ENCODE data around the gene CD68. TPM values are rescaled to one million over a fixed set of nuclear protein-coding genes. Genes with fewer than 3 reads are reported as not detected.

CD68 gene
- total RNA-seq, 1 experiment from 2014 or later: 51.6 TPM

DNA sequence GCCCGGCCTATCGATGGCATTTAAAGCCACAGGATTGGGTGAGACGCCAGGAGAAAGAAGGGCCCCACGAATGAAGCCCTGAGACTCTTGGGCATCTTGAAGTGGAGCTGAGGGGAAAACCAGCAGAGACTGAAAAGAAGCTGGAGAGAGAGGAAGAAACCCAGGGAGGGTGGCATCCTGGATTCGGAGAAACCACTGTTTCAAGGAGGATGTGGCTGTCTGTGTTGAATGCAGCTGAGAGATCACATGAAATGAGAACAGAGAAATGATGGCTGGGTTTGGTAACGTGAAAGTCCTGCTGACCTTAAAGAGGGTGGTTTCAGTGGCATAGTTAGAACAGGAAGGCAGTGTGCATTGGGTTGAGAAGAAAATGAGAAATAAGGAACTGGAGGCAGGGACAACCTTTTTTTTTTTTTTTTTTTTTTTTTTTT is 26.8 kb upstream of the CD68 start:
- no peak overlapping the region for H3K4me3 ChIP-seq (ENCODE audit: low read depth in 2 of 2, low read length in 2 of 2)
- no peaks in the 10 kb centered on the region for H3K36me3 ChIP-seq (ENCODE audit: control insufficient read depth, insufficient read depth, low read length)
- no peak for TF ChIP-seq TCF7L2 (IDR thresholded peaks at IDR 0.05; ENCODE audit: low read depth, low read length)
- no peak for TF ChIP-seq SIN3A (IDR thresholded peaks at IDR 0.05; ENCODE audit: borderline replicate concordance, insufficient read depth, low read depth, low read length)
- TF ChIP-seq, protein P1, sequence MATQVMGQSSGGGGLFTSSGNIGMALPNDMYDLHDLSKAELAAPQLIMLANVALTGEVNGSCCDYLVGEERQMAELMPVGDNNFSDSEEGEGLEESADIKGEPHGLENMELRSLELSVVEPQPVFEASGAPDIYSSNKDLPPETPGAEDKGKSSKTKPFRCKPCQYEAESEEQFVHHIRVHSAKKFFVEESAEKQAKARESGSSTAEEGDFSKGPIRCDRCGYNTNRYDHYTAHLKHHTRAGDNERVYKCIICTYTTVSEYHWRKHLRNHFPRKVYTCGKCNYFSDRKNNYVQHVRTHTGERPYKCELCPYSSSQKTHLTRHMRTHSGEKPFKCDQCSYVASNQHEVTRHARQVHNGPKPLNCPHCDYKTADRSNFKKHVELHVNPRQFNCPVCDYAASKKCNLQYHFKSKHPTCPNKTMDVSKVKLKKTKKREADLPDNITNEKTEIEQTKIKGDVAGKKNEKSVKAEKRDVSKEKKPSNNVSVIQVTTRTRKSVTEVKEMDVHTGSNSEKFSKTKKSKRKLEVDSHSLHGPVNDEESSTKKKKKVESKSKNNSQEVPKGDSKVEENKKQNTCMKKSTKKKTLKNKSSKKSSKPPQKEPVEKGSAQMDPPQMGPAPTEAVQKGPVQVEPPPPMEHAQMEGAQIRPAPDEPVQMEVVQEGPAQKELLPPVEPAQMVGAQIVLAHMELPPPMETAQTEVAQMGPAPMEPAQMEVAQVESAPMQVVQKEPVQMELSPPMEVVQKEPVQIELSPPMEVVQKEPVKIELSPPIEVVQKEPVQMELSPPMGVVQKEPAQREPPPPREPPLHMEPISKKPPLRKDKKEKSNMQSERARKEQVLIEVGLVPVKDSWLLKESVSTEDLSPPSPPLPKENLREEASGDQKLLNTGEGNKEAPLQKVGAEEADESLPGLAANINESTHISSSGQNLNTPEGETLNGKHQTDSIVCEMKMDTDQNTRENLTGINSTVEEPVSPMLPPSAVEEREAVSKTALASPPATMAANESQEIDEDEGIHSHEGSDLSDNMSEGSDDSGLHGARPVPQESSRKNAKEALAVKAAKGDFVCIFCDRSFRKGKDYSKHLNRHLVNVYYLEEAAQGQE (IDR thresholded peaks at IDR 0.05; ENCODE audit: insufficient read depth in 1 of 2, low read depth in 2 of 2, low read length in 1 of 2): no peak
- no peak for TF ChIP-seq POLR2AphosphoS5 (IDR thresholded peaks at IDR 0.05; ENCODE audit: low read depth, low read length)
- TF ChIP-seq, protein P2, sequence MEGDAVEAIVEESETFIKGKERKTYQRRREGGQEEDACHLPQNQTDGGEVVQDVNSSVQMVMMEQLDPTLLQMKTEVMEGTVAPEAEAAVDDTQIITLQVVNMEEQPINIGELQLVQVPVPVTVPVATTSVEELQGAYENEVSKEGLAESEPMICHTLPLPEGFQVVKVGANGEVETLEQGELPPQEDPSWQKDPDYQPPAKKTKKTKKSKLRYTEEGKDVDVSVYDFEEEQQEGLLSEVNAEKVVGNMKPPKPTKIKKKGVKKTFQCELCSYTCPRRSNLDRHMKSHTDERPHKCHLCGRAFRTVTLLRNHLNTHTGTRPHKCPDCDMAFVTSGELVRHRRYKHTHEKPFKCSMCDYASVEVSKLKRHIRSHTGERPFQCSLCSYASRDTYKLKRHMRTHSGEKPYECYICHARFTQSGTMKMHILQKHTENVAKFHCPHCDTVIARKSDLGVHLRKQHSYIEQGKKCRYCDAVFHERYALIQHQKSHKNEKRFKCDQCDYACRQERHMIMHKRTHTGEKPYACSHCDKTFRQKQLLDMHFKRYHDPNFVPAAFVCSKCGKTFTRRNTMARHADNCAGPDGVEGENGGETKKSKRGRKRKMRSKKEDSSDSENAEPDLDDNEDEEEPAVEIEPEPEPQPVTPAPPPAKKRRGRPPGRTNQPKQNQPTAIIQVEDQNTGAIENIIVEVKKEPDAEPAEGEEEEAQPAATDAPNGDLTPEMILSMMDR (IDR thresholded peaks at IDR 0.05): no peak
- POLR2A ChIA-PET: no interaction called here
- peaks cover 8% of the 10 kb centered on the region for H3K4me1 ChIP-seq (ENCODE audit: control insufficient read depth, insufficient read depth, low read length)
- no TSS peak for BruUV-seq (replicated peaks)
- in situ Hi-C loops (cut with HindIII; ENCODE audit: low pct_unique_long_range_greater_than_20kb, low sequenced_read_pairs) (no loop called here), intact Hi-C loops (cut with micrococcal nuclease; ENCODE audit: unreplicated experiment) (no loop called here)
- DNase-seq (ENCODE audit: low read depth, low spot score) (no peak), ATAC-seq (no peak)
- CTCF ChIA-PET: interaction anchor here (0.6 kb wide), 2 partner anchors 9 to 149 kb away, joined by 5 to 7 read pairs; partner anchors contain the start of gene TMEM256
- no peaks in the 10 kb centered on the region for H3K9me3 ChIP-seq (ENCODE audit: control insufficient read depth, insufficient read depth, low read depth, low read length)
- no peak overlapping the region for H3K27ac ChIP-seq (ENCODE audit: low read length)
- H3K27me3 ChIP-seq (ENCODE audit: control insufficient read depth, insufficient read depth, low read length): no peaks in the 10 kb centered on the region

DNA sequence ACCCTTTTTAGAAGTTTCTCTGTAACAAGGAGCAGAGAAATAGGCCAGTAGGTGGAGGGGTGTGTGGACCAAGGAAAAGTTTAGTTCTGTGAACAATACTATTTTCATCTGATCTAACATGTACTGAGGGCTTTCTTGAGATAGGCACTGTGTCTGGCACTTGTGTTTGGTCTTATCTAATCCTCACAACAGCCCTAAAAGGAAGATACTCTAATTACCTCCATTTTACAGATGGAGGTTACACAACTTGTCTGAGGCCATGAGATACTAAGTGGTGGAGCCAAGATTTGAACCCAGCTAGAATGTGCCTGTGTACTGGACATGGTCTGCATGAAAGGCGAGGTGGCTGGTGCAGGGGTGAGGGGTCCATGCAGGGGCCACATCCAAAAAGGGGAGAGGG is 26.1 kb upstream of the CD68 start:
- ChIA-PET CTCF (no interaction called here), POLR2A (no interaction called here)
- Histone ChIP-seq H3K9me3 (ENCODE audit: control insufficient read depth, insufficient read depth, low read depth, low read length) (no peaks in the 10 kb centered on the region), H3K4me3 (ENCODE audit: low read depth in 2 of 2, low read length in 2 of 2) (no peak overlapping the region), H3K4me1 (ENCODE audit: control insufficient read depth, insufficient read depth, low read length) (peaks cover 15% of the 10 kb centered on the region), H3K27ac (ENCODE audit: low read length) (no peak overlapping the region), H3K36me3 (ENCODE audit: control insufficient read depth, insufficient read depth, low read length) (no peaks in the 10 kb centered on the region), H3K27me3 (ENCODE audit: control insufficient read depth, insufficient read depth, low read length) (no peaks in the 10 kb centered on the region)
- no peak for DNase-seq (ENCODE audit: low read depth, low spot score)
- intact Hi-C loops (cut with micrococcal nuclease; ENCODE audit: unreplicated experiment) (no loop called here), in situ Hi-C loops (cut with HindIII; ENCODE audit: low pct_unique_long_range_greater_than_20kb, low sequenced_read_pairs) (no loop called here)
- ATAC-seq: no peak
- BruUV-seq (replicated peaks): no TSS peak
- TF ChIP-seq POLR2AphosphoS5 (IDR thresholded peaks at IDR 0.05; ENCODE audit: low read depth, low read length): no peak
- TF ChIP-seq, protein P2 (IDR thresholded peaks at IDR 0.05): no peak
- no peak for TF ChIP-seq TCF7L2 (IDR thresholded peaks at IDR 0.05; ENCODE audit: low read depth, low read length)
- TF ChIP-seq, protein P1 (IDR thresholded peaks at IDR 0.05; ENCODE audit: insufficient read depth in 1 of 2, low read depth in 2 of 2, low read length in 1 of 2): no peak
- TF ChIP-seq SIN3A (IDR thresholded peaks at IDR 0.05; ENCODE audit: borderline replicate concordance, insufficient read depth, low read depth, low read length): no peak

Measured in Panc1 (cell line).